ENCODE results near the gene NCL. TPM values are rescaled to one million over a fixed set of nuclear protein-coding genes. Genes with fewer than 3 reads are reported as not detected.

The NCL gene
- total and polyA plus RNA-seq, 2 of the 13 experiments (the other 11 are each of a cell fraction or from before 2014, with no cell fraction given): 105 to 779 TPM

DNA sequence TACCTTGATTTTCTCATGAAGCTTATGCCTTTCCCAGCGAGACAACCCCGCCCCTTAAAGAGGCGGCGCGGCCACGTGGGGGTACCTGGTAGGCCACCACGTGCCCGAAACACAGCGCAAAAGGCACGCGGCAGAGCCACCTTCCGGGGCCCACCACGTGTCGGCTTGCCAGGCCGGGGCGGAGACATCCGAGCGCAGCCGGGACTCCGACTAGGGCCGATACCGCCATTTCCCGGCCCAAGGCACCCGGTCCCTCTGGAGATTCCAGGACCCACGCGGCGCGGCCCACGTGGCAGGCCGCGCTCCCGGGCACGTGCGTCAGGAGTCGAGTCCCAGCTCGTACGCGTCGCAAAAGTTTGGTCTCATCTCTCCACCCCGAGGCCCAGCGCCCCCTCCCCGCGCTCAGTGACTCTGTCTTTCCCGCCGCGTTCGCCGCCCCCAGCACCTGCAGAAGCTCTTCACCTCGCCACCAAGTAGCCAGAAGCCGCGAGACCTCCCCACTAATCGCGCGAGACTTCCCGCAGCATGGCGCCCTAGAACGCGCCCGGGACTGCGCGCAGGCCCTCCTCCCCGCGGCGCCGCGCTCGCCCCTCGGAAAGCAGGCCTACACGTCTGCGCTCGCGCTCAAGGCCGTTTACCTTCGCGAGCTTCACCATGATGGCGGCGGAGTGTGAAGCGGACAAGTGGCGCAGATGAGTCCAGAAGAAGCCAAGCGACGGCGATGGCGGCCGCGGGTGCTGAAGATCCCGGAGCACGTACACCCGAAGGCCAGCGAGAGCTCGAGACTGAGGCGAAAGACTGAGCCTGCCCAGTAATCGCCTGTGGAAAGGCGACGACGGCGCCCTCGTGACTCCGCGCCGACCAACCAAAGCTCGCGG lies at the start of gene NCL (continued):
- TF ChIP-seq ZNF569 (CRISPR knock-in tag; IDR thresholded peaks at IDR 0.05; ENCODE audit: borderline replicate concordance) (peak; percentile 97; the same call in 1 of the 2 replicates), ATRX (CRISPR knock-in tag; IDR thresholded peaks at IDR 0.05; ENCODE audit: borderline replicate concordance) (no peak), ZNF776 (CRISPR knock-in tag; IDR thresholded peaks at IDR 0.05) (peak; percentile 67), SAP130 (CRISPR knock-in tag; IDR thresholded peaks at IDR 0.05; ENCODE audit: low read depth) (peak; percentile 89), ZNF335 (CRISPR knock-in tag; IDR thresholded peaks at IDR 0.05) (peak; percentile 80; the same call in 1 of the 2 replicates), ZNF451 (CRISPR knock-in tag; IDR thresholded peaks at IDR 0.05) (peak; percentile 74; the same call in 1 of the 2 replicates), CREB1 (IDR thresholded peaks at IDR 0.05) (no peak), CREB1 (CRISPR knock-in tag; IDR thresholded peaks at IDR 0.05) (peak; percentile 56), ZNF768 (CRISPR knock-in tag; IDR thresholded peaks at IDR 0.05) (peak; percentile 69; the same call in 1 of the 2 replicates), HNF4G (IDR thresholded peaks at IDR 0.05; ENCODE audit: borderline replicate concordance, low read depth, low read length) (no peak), HNF4G (CRISPR knock-in tag; IDR thresholded peaks at IDR 0.05; ENCODE audit: borderline replicate concordance, low read depth) (peak; percentile 42), PHF5A (CRISPR knock-in tag; IDR thresholded peaks at IDR 0.05; ENCODE audit: low read depth, unreplicated experiment) (peak; percentile 83), ZNF224 (CRISPR knock-in tag; IDR thresholded peaks at IDR 0.05) (peak; percentile 99), ZNF713 (CRISPR knock-in tag; IDR thresholded peaks at IDR 0.05) (peak; percentile 98; the same call in 1 of the 2 replicates), NFYB (CRISPR knock-in tag; IDR thresholded peaks at IDR 0.05) (peak; percentile 93), HNRNPL (IDR thresholded peaks at IDR 0.05; ENCODE audit: low read depth, low read length) (peak; percentile 86; the same call in 1 of the 2 replicates), ZNF782 (CRISPR knock-in tag; IDR thresholded peaks at IDR 0.05; ENCODE audit: borderline replicate concordance) (peak; percentile 83), ZNF234 (CRISPR knock-in tag; conservative IDR thresholded peaks at IDR 0.05) (peak; percentile 99), NCOA1 (CRISPR knock-in tag; IDR thresholded peaks at IDR 0.05) (0 out of 2 replicates have a peak, but pooled peaks have one; percentile 68), DPF2 (CRISPR knock-in tag; IDR thresholded peaks at IDR 0.05; ENCODE audit: borderline replicate concordance, low read depth) (peak; percentile 33; the same call in 1 of the 2 replicates)
- TF ChIP-seq, protein P1, sequence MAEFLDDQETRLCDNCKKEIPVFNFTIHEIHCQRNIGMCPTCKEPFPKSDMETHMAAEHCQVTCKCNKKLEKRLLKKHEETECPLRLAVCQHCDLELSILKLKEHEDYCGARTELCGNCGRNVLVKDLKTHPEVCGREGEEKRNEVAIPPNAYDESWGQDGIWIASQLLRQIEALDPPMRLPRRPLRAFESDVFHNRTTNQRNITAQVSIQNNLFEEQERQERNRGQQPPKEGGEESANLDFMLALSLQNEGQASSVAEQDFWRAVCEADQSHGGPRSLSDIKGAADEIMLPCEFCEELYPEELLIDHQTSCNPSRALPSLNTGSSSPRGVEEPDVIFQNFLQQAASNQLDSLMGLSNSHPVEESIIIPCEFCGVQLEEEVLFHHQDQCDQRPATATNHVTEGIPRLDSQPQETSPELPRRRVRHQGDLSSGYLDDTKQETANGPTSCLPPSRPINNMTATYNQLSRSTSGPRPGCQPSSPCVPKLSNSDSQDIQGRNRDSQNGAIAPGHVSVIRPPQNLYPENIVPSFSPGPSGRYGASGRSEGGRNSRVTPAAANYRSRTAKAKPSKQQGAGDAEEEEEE (CRISPR knock-in tag; IDR thresholded peaks at IDR 0.05; ENCODE audit: borderline replicate concordance): no peak; the same call in 1 of the 2 replicates
- TF ChIP-seq, protein P2, sequence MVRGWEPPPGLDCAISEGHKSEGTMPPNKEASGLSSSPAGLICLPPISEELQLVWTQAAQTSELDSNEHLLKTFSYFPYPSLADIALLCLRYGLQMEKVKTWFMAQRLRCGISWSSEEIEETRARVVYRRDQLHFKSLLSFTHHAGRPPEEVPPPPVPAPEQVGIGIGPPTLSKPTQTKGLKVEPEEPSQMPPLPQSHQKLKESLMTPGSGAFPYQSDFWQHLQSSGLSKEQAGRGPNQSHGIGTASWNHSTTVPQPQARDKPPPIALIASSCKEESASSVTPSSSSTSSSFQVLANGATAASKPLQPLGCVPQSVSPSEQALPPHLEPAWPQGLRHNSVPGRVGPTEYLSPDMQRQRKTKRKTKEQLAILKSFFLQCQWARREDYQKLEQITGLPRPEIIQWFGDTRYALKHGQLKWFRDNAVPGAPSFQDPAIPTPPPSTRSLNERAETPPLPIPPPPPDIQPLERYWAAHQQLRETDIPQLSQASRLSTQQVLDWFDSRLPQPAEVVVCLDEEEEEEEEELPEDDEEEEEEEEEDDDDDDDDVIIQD (CRISPR knock-in tag; IDR thresholded peaks at IDR 0.05; ENCODE audit: low read depth): peak; percentile 97
- TF ChIP-seq, protein P3, sequence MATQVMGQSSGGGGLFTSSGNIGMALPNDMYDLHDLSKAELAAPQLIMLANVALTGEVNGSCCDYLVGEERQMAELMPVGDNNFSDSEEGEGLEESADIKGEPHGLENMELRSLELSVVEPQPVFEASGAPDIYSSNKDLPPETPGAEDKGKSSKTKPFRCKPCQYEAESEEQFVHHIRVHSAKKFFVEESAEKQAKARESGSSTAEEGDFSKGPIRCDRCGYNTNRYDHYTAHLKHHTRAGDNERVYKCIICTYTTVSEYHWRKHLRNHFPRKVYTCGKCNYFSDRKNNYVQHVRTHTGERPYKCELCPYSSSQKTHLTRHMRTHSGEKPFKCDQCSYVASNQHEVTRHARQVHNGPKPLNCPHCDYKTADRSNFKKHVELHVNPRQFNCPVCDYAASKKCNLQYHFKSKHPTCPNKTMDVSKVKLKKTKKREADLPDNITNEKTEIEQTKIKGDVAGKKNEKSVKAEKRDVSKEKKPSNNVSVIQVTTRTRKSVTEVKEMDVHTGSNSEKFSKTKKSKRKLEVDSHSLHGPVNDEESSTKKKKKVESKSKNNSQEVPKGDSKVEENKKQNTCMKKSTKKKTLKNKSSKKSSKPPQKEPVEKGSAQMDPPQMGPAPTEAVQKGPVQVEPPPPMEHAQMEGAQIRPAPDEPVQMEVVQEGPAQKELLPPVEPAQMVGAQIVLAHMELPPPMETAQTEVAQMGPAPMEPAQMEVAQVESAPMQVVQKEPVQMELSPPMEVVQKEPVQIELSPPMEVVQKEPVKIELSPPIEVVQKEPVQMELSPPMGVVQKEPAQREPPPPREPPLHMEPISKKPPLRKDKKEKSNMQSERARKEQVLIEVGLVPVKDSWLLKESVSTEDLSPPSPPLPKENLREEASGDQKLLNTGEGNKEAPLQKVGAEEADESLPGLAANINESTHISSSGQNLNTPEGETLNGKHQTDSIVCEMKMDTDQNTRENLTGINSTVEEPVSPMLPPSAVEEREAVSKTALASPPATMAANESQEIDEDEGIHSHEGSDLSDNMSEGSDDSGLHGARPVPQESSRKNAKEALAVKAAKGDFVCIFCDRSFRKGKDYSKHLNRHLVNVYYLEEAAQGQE (IDR thresholded peaks at IDR 0.05; ENCODE audit: borderline replicate concordance in 1 of 2, low read depth in 1 of 2, low read length in 2 of 2): peak in 1 of 2 experiments; percentile 81; a peak in 2 of 4 replicates

All from HepG2 (cell line).